ENCODE results near the gene SYT15.
"Not testable (repeated sequence)": the region's sequence is repeated elsewhere in the genome, so short reads cannot be mapped to it uniquely, and the experiment has no call there.

Gene SYT15

GRCh38 chr10:46640005-46640404 is 61.1 kb downstream of the SYT15 start:
- H3K9me3 ChIP-seq (ENCODE audit: control extremely low read depth in 1 of 5, control insufficient read depth in 4 of 5, insufficient read depth in 2 of 5, low read depth in 1 of 5, low read length in 4 of 5); POLR2A ChIA-PET; H3K27me3 ChIP-seq (replicated peaks in 2 of 5; ENCODE audit: control insufficient read depth in 4 of 5, insufficient read depth in 5 of 5, low read length in 4 of 5); H3K27ac ChIP-seq (ENCODE audit: insufficient read depth in 1 of 2, low read depth in 1 of 2, low read length in 2 of 2, poor library complexity in 1 of 2, severe bottlenecking in 2 of 2); H3K4me3 ChIP-seq (ENCODE audit: control insufficient read depth in 1 of 7, extremely low read depth in 1 of 7, insufficient read depth in 4 of 7, low read depth in 2 of 7, low read length in 6 of 7); DNase-seq; CTCF ChIA-PET; H3K4me1 ChIP-seq (ENCODE audit: control extremely low read depth in 1 of 4, control insufficient read depth in 4 of 4, insufficient read depth in 4 of 4, low read length in 3 of 4); H3K36me3 ChIP-seq (ENCODE audit: control insufficient read depth in 4 of 4, insufficient read depth in 4 of 4, low read length in 3 of 4): not testable (repeated sequence)

Measured in common myeloid progenitor, CD34-positive (primary cell).